GM19043 (cell line): ENCODE measurements around the gene TBXA2R.
"Not testable (repeated sequence)": the region's sequence is repeated elsewhere in the genome, so short reads cannot be mapped to it uniquely, and the experiment has no call there.

Source experiments
- ATAC-seq: cut with Tn5 transposase; IDR thresholded peaks from one replicate; pipeline ENCODE4 v1.9.1; 2021; ENCODE audit warnings: low read depth; ENCODE audit not compliant: unreplicated experiment

TBXA2R gene

GRCh38 chr19:3641515-3642269, 35.0 kb upstream of the TBXA2R start:
- ATAC-seq = no peak

- no peak for ATAC-seq
These were observed 32.8 kb upstream of the TBXA2R start for GRCh38 chr19:3639479-3639878.

GRCh38 chr19:3638208-3639193, 31.8 kb upstream of the TBXA2R start:
- ATAC-seq = no peak

- ATAC-seq = no peak
These were observed 30.9 kb upstream of the TBXA2R start for GRCh38 chr19:3637621-3638020.

DNA sequence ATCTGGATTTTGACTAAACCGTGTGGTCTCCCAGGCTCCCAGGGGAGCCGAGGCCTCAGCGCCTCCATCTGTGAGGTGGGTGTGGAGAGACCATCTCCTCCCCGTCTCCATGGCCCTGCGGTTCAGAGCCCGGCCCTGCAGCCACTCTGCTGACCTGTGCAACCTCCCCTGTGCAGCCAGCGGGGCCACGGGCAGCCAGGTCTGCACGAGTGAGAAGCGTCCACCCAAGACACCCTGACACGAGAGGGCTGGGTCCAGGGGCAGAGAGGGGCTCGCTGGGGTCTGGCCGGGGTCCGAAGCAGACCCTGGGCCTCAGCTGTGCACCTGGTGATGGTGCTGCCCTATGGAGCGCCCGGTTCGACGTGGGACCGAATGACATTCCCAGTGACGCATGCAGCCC, 30.3 kb upstream of the TBXA2R start:
- ATAC-seq = no peak

DNA sequence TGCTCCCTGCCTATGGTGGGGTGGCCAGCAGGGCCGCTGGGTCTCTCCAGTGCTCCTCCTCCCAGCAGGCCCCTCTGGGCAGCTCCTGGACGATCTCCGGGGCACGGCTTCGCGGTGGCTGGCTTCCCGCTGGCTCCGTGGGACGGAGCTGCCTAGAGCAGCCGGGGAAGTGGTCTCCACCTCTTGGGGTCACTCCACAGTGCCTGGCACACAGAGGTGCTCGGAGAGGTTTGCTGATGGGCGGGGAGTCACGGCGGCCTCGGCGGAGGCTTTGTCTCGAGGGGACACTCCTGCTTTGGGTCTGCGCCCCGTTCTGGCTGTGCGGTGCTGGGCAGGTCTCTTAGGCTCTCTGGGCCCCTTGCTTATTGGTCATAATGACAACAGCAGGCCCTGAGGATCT, 29.8 kb upstream of the TBXA2R start:
- no peak for ATAC-seq

- ATAC-seq = no peak
These were observed 27.9 kb upstream of the TBXA2R start for GRCh38 chr19:3634496-3635045.

- no peak for ATAC-seq
These were observed 26.9 kb upstream of the TBXA2R start for GRCh38 chr19:3633559-3633988.

DNA sequence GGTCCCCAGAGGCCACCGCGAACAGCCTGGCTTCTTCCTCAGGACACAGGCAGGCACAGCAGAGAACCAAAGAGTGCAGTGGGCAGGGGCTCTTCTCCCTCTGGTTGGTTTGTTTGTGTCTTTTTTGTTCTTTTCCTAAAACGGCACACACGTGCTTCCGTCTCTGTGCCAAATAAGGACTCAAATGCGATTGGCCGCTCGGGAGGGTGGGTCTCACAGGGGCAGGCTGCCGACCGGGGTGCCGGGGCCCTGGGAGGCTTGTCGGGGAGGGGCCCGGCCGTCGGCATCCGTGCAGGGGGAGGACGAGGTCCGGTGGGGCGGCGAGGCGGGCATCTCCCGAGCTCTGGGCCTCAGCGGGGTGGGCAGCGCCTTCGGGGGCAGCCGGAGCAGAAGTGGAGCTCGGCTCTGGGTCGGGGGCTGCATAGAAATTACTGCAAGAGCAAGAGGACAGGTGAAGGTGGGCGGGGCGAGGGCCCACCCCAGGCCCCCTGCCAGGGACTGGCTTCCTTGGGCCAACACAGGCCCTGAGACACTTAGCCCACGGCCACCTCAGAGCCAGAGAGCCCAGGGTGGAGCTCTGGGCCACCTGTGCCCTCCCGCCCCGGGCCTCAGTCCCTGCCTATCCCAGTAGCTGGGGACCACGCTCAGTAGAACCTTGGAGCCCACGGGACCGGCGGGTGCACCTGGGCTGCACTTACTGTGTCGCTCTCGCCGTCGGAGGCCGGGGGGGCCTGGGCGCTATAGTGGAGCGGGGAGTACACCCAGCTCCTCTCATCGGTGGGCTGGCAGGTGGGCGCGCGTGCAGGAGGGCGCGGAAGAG, 26.3 kb upstream of the TBXA2R start:
- no peak for ATAC-seq

DNA sequence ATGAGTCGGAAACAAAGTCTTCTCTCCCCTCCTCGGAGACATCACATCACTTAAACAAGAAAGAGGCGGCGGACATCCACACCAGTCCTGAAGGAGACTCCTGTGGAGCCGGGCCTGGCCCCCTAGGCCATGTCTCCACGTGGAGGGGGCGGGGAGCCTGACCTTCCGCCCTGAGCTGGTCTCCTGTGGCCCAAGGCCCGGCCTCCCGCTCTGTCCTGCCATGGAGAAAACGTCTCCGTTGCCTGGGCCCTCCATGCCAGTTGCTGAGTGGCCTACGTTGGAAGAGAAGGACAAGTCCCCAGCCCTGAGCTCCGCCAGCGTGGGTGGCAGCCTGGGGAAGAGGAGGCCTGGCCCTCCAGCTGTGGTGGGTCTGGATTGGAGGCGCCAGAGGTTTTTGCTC, 25.4 kb upstream of the TBXA2R start:
- ATAC-seq = no peak

DNA sequence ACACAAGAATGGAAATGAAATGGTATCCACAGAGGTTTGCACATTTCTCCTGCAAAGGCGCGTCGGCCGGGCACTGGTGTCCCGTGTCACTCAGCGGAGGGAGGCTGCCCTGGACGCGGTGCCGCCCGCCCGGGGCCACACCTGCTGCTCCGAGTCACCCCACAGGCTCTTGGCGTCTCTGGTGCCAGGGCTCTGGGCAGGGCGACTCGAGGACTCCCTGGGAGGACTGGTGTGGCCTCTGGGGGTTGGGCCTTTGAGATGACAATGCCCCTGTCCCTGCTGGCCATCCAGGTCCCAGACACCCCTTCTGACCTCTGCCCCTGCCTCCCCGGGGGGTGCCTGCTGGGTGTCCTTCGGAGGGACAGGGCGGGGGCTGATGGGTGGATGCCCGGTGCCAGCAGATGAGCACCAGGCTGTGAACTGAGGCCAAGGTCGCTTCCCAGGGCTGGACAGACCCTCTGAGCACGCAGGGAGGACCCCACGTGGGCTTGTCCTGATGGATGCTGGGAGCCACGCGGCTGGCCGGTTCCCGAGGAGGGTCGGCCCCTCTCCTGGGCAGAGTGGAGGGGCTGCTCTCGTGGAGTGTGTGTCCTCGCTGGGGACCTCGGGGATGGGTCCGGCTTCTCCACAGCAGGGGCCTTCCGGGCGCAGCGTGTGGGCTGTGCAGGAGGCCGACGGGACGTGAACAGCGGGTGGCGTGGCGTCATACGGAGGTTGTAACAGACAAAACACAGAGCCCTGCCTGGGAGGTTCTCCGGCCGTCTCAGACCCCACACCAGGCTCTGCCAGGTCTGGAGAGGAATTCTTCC, 24.6 kb upstream of the TBXA2R start:
- ATAC-seq = no peak

DNA sequence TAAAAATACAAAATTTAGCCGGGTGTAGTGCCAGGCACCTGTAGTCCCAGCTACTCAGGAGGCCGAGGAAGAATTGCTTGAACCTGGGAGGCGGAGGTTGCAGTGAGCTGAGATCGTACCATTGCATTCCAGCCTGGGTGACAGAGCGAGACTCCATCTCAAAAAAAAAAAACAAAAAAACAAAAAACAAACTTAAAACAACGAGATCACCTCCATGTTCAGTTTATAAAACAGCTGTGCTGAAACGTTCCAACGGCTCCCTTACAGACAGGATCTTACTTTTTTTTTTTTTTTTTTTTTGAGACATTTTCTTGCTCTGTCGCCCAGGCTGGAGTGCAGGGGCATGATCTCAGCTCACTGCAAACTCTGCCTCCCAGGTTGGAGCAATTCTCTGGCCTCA, 22.1 kb upstream of the TBXA2R start:
- not testable (repeated sequence) for ATAC-seq

DNA sequence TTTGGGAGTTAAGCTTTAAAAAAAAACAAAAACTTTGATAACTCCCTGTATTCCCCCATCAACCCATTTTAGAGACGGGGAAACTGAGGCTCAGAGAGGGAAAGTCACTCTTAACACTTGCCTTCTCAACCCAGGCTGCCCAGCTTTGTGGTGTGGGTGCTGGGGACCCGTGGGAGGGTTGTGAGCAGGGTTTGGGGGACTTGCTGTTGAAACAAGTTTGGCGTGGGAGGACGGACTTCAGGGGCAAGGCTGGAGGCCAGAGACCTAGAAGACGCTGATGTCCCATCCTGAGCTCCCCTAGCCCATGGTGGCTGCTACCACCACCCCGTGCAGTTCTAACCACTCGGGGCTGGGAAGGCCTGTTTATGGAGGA, 20.7 kb upstream of the TBXA2R start:
- ATAC-seq = no peak

DNA sequence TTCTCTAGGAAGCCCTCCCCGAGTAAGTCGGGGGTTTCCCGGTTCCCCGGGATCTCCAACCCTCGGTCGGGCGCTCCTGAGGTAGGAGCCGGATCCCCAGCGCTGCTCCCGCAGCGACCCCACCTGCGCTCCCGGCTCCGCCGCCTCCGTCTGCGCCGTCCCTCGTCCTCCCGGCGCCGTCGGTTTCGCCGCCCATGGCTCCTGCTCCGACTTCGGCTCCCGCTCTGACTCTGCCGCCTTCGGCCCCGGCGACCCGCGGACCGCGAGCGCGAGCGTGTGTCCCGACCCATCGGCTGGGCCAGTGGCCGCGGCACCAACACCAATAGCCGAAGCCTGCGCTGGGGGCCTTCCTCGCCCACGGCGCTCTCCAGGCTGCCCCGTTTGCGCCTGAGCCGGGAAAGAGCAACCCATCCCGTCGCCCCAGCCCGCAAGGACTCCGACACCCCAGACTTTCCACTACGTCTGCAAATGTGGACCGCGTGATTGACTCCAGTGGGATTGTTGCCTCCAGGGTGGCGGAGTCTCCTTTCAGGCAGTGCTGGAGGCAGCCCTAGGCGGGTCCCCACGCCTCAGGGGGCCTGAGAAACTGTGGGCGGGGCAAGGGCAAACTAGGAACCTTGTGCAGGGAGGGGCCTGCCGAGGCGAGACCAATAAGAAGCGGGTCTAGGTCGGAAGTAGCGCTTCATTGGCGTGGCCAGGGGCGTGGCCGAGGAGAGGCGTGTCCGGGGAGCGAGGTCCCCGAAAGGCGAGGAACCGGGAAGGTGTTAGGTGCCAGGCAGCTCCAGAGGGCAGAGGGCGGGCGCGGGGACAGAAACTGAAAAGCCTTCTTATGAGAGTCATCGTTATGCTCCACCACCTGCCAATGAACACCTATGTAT, 20.0 kb upstream of the TBXA2R start, which contains the start of gene CACTIN:
Gene CACTIN, minus strand, starts transcription at position 318 of the 878 bp plus-strand sequence. Its CDS starts 28 bp downstream, at position 290.
- peak; percentile 87 for ATAC-seq

DNA sequence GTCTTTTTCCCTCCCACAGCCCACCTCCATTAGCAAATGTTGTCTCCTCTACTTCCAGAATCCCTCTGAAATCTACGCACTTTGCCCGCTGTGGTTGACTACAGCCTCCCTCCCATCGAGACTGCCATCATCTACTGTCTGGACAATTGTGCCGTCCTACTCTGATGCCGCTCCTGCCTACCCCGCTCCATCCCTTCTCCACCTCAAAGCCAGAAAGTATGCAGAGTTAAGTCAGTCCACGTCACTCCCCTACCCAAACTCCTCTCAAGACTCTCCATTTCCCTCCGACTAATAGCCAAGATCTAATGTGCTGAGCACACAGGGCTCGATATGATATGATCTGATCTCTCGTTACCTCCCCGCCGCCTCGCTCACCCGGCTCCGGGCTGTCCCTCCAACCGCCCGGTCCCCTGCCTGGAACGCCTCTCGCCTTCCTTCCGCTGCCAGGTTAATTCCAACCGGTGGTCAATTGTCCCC, 19.4 kb upstream of the TBXA2R start:
- no peak for ATAC-seq

GRCh38 chr19:3623716-3624115, 17.0 kb upstream of the TBXA2R start:
- no peak for ATAC-seq

DNA sequence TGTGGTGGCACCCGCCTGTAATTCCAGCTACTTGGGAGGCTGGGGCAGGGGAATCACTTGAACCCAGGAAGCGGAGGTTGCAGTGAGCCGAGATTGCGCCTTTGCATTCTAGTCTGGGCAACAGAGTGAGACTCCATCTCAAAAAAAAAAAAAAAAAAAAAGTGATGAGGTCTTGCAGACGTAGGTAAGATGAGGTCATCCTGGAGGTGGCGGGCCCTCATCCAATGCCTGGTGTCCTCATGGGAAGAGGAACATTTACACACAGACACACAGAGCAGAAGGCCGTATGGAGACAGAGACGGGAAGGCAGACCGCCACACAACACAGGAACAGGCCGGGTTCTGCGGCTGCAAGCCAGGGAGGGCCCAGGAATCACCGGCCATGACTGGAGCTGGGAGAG, 15.5 kb upstream of the TBXA2R start:
- no peak for ATAC-seq

DNA sequence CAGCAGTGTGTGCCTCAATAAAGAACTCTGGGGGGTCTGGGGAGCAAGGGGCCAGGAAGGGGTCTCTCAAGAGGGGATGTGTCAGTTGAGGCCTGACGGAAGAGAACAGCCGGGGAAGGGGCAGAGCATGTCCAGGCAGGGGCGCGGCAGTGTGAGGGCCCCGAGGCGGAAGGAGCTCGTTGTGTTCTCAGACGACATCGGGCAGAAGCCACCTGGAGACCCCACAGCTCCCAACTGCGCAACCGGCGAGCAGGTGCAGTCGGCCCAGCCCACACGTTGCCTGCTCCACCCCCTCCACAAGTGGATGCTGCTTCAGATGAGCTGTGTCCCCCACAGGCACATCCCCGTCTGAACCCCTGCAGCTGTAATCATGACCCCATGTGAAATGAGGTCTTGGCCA, 15.0 kb upstream of the TBXA2R start:
- ATAC-seq = no peak
